OCI-LY3 (cell line): ENCODE data around the gene WFDC8.

ENCODE experiments used
- H2AFZ ChIP-seq: fragments of 200-600, 300-600 bp; shearing (Covaris generic); 2 replicates; pipeline ENCODE4 v1.6.0; 2014; ENCODE audit warnings: antibody characterized with exemption, low read depth, low read length
- H3K27ac ChIP-seq: fragments of 200-600, 300-600 bp; sonication (generic); 2 replicates; pipeline ENCODE4 v1.5.1; 2014; ENCODE audit warnings: mild to moderate bottlenecking, low read length, moderate library complexity, mixed read lengths
- H3K27me3 ChIP-seq: fragments of 200-600, 300-600 bp; sonication (generic); 2 replicates; pipeline ENCODE4 v1.6.1; 2014; ENCODE audit warnings: low read depth, low read length, mixed read lengths
- H3K36me3 ChIP-seq: fragments of 200-600, 300-600 bp; sonication (generic); replicated peaks from 2 replicates; pipeline ENCODE3; 2014; ENCODE audit warnings: low read depth, low read length, mixed read lengths
- H3K4me1 ChIP-seq: fragments of 300-600, 200-600 bp; sonication (generic); 2 replicates; pipeline ENCODE4 v1.6.1; 2014; ENCODE audit warnings: low read length, mixed read lengths
- H3K4me2 ChIP-seq: fragments of 200-600, 300-600 bp; sonication (generic); 2 replicates; pipeline ENCODE4 v1.6.1; 2014; ENCODE audit warnings: low read length, mixed read lengths
- H3K4me3 ChIP-seq: fragments of 300-600, 200-600 bp; sonication (generic); 2 replicates; pipeline ENCODE4 v1.5.1; 2014; ENCODE audit warnings: antibody characterized with exemption, mild to moderate bottlenecking, low read length, moderate library complexity
- H3K79me2 ChIP-seq: fragments of 300-600, 200-600 bp; shearing (Covaris generic); 2 replicates; pipeline ENCODE4 v1.6.1; 2014; ENCODE audit warnings: mild to moderate bottlenecking, low read length, mixed read lengths
- H3K9ac ChIP-seq: fragments of 300-600, 200-600 bp; shearing (Covaris generic); 2 replicates; pipeline ENCODE4 v1.6.0; 2014; ENCODE audit warnings: mild to moderate bottlenecking, low read length, moderate library complexity
- H3K9me3 ChIP-seq: fragments of 200-600, 300-600 bp; shearing (Covaris generic); 2 replicates; pipeline ENCODE4 v1.6.1; 2014; ENCODE audit warnings: low read length, mixed read lengths; ENCODE audit not compliant: insufficient read depth
- H4K20me1 ChIP-seq: fragments of 200-600, 300-600 bp; sonication (generic); 2 replicates; pipeline ENCODE4 v1.6.1; 2016; ENCODE audit warnings: low read length, mixed read lengths; ENCODE audit not compliant: insufficient read depth
- EZH2phosphoT487 ChIP-seq: fragments of 200-600 bp; shearing (Covaris generic); IDR thresholded peaks from 2 replicates; pipeline ENCODE4 v1.6.1; 2018; ENCODE audit warnings: antibody characterized with exemption, mixed run types, low read depth
- TF ChIP-seq, protein P1 (sequence below): fragments of 200-600, 300-600 bp; sonication (generic); IDR thresholded peaks from 2 replicates; pipeline ENCODE4 v1.5.1; 2014; ENCODE audit warnings: antibody characterized with exemption, low read length, low read depth

Gene WFDC8

DNA sequence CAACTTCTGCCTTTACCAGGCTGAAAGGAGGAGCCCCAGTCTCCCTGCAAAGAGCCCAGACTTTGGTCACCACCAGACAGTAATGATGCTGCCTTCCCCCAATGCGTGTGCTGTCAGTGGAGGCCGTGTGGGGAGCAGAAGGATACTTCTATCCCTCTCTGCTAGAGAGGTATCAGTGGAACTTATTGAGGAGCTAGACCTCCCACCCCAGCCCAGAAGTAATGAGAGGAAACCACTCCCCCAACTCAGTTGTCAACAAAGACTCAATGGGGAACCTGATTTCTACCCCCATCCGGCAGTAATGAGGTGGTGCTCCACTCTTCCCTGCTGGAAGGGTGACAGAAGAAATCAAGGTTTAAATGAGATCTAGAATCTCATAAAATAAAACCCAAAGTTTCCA lies 4.4 kb upstream of the WFDC8 start:
- TF ChIP-seq, protein P1, sequence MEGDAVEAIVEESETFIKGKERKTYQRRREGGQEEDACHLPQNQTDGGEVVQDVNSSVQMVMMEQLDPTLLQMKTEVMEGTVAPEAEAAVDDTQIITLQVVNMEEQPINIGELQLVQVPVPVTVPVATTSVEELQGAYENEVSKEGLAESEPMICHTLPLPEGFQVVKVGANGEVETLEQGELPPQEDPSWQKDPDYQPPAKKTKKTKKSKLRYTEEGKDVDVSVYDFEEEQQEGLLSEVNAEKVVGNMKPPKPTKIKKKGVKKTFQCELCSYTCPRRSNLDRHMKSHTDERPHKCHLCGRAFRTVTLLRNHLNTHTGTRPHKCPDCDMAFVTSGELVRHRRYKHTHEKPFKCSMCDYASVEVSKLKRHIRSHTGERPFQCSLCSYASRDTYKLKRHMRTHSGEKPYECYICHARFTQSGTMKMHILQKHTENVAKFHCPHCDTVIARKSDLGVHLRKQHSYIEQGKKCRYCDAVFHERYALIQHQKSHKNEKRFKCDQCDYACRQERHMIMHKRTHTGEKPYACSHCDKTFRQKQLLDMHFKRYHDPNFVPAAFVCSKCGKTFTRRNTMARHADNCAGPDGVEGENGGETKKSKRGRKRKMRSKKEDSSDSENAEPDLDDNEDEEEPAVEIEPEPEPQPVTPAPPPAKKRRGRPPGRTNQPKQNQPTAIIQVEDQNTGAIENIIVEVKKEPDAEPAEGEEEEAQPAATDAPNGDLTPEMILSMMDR = no peak
- no peak for TF ChIP-seq EZH2phosphoT487
- Histone ChIP-seq H3K9ac (no peak overlapping the region), H3K27ac (no peak overlapping the region), H3K9me3 (no peaks in the 10 kb centered on the region), H3K79me2 (no peaks in the 10 kb centered on the region), H3K4me2 (no peak overlapping the region), H3K27me3 (peaks cover 40% of the 10 kb centered on the region), H3K36me3 (no peaks in the 10 kb centered on the region), H3K4me3 (no peak overlapping the region), H4K20me1 (no peaks in the 10 kb centered on the region), H2AFZ (no peak overlapping the region), H3K4me1 (no peaks in the 10 kb centered on the region)

DNA sequence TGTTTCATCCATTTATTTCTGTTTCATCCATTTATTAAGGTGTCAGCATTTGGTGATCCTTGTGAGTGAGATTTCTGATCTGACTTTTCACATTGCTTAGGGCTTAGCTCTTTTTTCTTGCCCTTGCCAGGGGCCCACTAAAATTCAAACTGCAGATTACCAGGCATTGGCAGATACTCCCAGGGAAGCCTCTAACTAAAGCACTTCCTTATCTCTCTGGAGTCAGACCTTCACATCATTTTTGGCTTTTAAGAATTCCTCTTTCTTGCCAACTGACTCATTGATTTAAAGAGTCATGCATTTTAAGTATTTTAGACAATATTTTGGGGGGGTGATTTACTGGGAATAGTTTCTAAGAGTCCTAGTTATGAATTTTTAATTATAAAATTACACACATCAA lies 2.6 kb upstream of the WFDC8 start:
- no peak overlapping the region for H3K4me2 ChIP-seq
- H3K4me1 ChIP-seq = no peaks in the 10 kb centered on the region
- H3K27me3 ChIP-seq = peaks cover 34% of the 10 kb centered on the region
- H3K9me3 ChIP-seq = no peaks in the 10 kb centered on the region
- no peaks in the 10 kb centered on the region for H4K20me1 ChIP-seq
- H3K36me3 ChIP-seq = no peaks in the 10 kb centered on the region
- H3K9ac ChIP-seq = no peak overlapping the region
- no peak overlapping the region for H3K27ac ChIP-seq
- no peaks in the 10 kb centered on the region for H3K79me2 ChIP-seq
- no peak for TF ChIP-seq EZH2phosphoT487
- TF ChIP-seq, protein P1 = no peak
- H3K4me3 ChIP-seq = no peak overlapping the region
- H2AFZ ChIP-seq = no peak overlapping the region

DNA sequence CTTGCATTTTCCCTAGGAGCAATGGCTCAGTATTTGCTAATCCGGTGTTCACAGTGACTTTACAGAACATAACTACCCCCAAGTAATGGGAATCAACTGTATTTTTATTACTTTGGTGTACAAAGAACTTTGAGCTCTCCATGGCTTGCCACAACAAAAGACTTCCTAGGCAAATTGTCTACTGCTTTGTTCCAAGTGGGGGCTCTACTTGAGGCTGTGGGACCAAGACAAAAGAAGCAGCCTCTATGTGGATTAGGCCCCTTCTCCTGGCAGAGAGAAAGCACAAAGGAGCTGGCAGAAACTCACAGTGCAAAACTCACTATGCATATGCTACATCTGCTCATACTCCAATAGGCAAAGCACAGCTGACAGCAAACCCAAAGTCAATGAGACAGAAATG lies 853 bp downstream of the WFDC8 start:
- Histone ChIP-seq H3K9me3 (no peaks in the 10 kb centered on the region), H3K79me2 (no peaks in the 10 kb centered on the region), H3K9ac (no peak overlapping the region), H2AFZ (no peak overlapping the region), H3K36me3 (no peaks in the 10 kb centered on the region), H3K27ac (no peak overlapping the region), H3K4me1 (no peaks in the 10 kb centered on the region), H3K4me2 (no peak overlapping the region), H4K20me1 (no peaks in the 10 kb centered on the region), H3K27me3 (peaks cover 34% of the 10 kb centered on the region), H3K4me3 (no peak overlapping the region)
- no peak for TF ChIP-seq EZH2phosphoT487
- TF ChIP-seq, protein P1 = no peak

DNA sequence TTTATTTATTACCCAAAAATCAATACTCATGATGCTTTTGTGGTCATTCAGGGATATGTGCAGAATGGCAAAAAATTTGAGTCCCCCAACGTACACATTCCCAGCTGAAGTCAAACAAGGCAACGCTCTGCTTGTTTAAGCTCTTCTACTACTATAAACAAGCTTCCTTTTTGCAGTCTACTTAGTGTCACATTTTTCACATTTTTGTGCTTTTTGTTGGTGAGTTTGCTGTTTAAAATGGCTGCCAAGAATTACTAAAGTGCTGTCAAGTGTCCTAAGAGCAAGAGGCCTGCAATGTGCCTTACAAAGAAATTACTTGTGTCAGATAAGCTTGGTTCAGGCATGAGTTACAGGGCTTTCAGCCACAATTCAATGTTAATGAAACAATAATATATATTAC lies 2.1 kb downstream of the WFDC8 start:
- Histone ChIP-seq H4K20me1 (no peaks in the 10 kb centered on the region), H3K27ac (no peak overlapping the region), H3K36me3 (no peaks in the 10 kb centered on the region), H3K27me3 (peaks cover 34% of the 10 kb centered on the region), H3K4me2 (no peak overlapping the region), H3K4me3 (no peak overlapping the region), H3K4me1 (no peaks in the 10 kb centered on the region), H3K79me2 (no peaks in the 10 kb centered on the region), H3K9me3 (no peaks in the 10 kb centered on the region), H2AFZ (no peak overlapping the region), H3K9ac (no peak overlapping the region)
- TF ChIP-seq, protein P1 = no peak
- TF ChIP-seq EZH2phosphoT487 = no peak
